ENCODE data around the gene FHDC1.

The FHDC1 gene

GRCh38 chr4:152967907-152968306 is 31.8 kb downstream of the FHDC1 start:
- H3K27ac ChIP-seq (ENCODE audit: low read depth, low read length) = no peak overlapping the region
- H3K27me3 ChIP-seq (ENCODE audit: control insufficient read depth in 5 of 5, insufficient read depth in 4 of 5, low read length in 5 of 5) = no peaks in the 10 kb centered on the region
- peaks cover 0 to 3% (median 0%) of the 10 kb centered on the region in 5 donors for H3K36me3 ChIP-seq (ENCODE audit: control insufficient read depth in 5 of 5, insufficient read depth in 5 of 5, low read length in 5 of 5)
- no peak overlapping the region for H3K9ac ChIP-seq (ENCODE audit: low read length in 5 of 5)
- H3K9me3 ChIP-seq (ENCODE audit: control insufficient read depth in 5 of 5, low read length in 5 of 5) = no peaks in the 10 kb centered on the region
- H3K4me3 ChIP-seq (ENCODE audit: low read depth in 1 of 5, low read length in 5 of 5) = no peak overlapping the region
- no peaks in the 10 kb centered on the region for H3K4me1 ChIP-seq (ENCODE audit: control insufficient read depth in 5 of 5, insufficient read depth in 5 of 5, low read length in 5 of 5)

GRCh38 chr4:152968806-152969394 is 32.8 kb downstream of the FHDC1 start:
- H3K27ac ChIP-seq (ENCODE audit: low read depth, low read length) = no peak overlapping the region

GRCh38 chr4:152970102-152970820 is 34.1 kb downstream of the FHDC1 start:
- H3K9ac ChIP-seq (ENCODE audit: low read length in 5 of 5) = no peak overlapping the region
- H3K27ac ChIP-seq (ENCODE audit: low read depth, low read length) = no peak overlapping the region
- H3K4me3 ChIP-seq (ENCODE audit: low read depth in 1 of 5, low read length in 5 of 5) = no peak overlapping the region
- no peaks in the 10 kb centered on the region for H3K27me3 ChIP-seq (ENCODE audit: control insufficient read depth in 5 of 5, insufficient read depth in 4 of 5, low read length in 5 of 5)
- H3K36me3 ChIP-seq (ENCODE audit: control insufficient read depth in 5 of 5, insufficient read depth in 5 of 5, low read length in 5 of 5) = peaks cover 0 to 3% (median 0%) of the 10 kb centered on the region in 5 donors
- peaks cover 0 to 2% (median 0%) of the 10 kb centered on the region in 5 donors for H3K4me1 ChIP-seq (ENCODE audit: control insufficient read depth in 5 of 5, insufficient read depth in 5 of 5, low read length in 5 of 5)
- no peaks in the 10 kb centered on the region for H3K9me3 ChIP-seq (ENCODE audit: control insufficient read depth in 5 of 5, low read length in 5 of 5)

More at GRCh38 chr4:152968806-152969394, 32.8 kb downstream of the FHDC1 start:
- no peaks in the 10 kb centered on the region for H3K9me3 ChIP-seq (ENCODE audit: control insufficient read depth in 5 of 5, low read length in 5 of 5)
- H3K4me1 ChIP-seq (ENCODE audit: control insufficient read depth in 5 of 5, insufficient read depth in 5 of 5, low read length in 5 of 5) = peaks cover 0 to 2% (median 0%) of the 10 kb centered on the region in 5 donors
- H3K9ac ChIP-seq (ENCODE audit: low read length in 5 of 5) = no peak overlapping the region
- H3K36me3 ChIP-seq (ENCODE audit: control insufficient read depth in 5 of 5, insufficient read depth in 5 of 5, low read length in 5 of 5) = peaks cover 0 to 3% (median 0%) of the 10 kb centered on the region in 5 donors
- no peaks in the 10 kb centered on the region for H3K27me3 ChIP-seq (ENCODE audit: control insufficient read depth in 5 of 5, insufficient read depth in 4 of 5, low read length in 5 of 5)
- no peak overlapping the region for H3K4me3 ChIP-seq (ENCODE audit: low read depth in 1 of 5, low read length in 5 of 5)

- Histone ChIP-seq H3K27ac (ENCODE audit: low read depth, low read length) (no peak overlapping the region), H3K4me1 (ENCODE audit: control insufficient read depth in 5 of 5, insufficient read depth in 5 of 5, low read length in 5 of 5) (peaks cover 0 to 2% (median 0%) of the 10 kb centered on the region in 5 donors), H3K9me3 (ENCODE audit: control insufficient read depth in 5 of 5, low read length in 5 of 5) (no peaks in the 10 kb centered on the region), H3K27me3 (ENCODE audit: control insufficient read depth in 5 of 5, insufficient read depth in 4 of 5, low read length in 5 of 5) (no peaks in the 10 kb centered on the region), H3K9ac (ENCODE audit: low read length in 5 of 5) (no peak overlapping the region), H3K36me3 (ENCODE audit: control insufficient read depth in 5 of 5, insufficient read depth in 5 of 5, low read length in 5 of 5) (peaks cover 0 to 3% (median 0%) of the 10 kb centered on the region in 5 donors), H3K4me3 (ENCODE audit: low read depth in 1 of 5, low read length in 5 of 5) (no peak overlapping the region)
These were observed 34.9 kb downstream of the FHDC1 start for GRCh38 chr4:152971053-152971452.

- Histone ChIP-seq H3K9me3 (ENCODE audit: control insufficient read depth in 5 of 5, low read length in 5 of 5) (no peaks in the 10 kb centered on the region), H3K27ac (ENCODE audit: low read depth, low read length) (no peak overlapping the region), H3K4me3 (ENCODE audit: low read depth in 1 of 5, low read length in 5 of 5) (no peak overlapping the region), H3K27me3 (ENCODE audit: control insufficient read depth in 5 of 5, insufficient read depth in 4 of 5, low read length in 5 of 5) (no peaks in the 10 kb centered on the region), H3K9ac (ENCODE audit: low read length in 5 of 5) (no peak overlapping the region), H3K4me1 (ENCODE audit: control insufficient read depth in 5 of 5, insufficient read depth in 5 of 5, low read length in 5 of 5) (peaks cover 0 to 2% (median 0%) of the 10 kb centered on the region in 5 donors), H3K36me3 (ENCODE audit: control insufficient read depth in 5 of 5, insufficient read depth in 5 of 5, low read length in 5 of 5) (peaks cover 0 to 3% (median 0%) of the 10 kb centered on the region in 5 donors)
These were observed 36.9 kb downstream of the FHDC1 start for GRCh38 chr4:152972821-152973628.

GRCh38 chr4:152973629-152974467 is 37.7 kb downstream of the FHDC1 start:
- Histone ChIP-seq H3K9me3 (ENCODE audit: control insufficient read depth in 5 of 5, low read length in 5 of 5) (no peaks in the 10 kb centered on the region), H3K4me1 (ENCODE audit: control insufficient read depth in 5 of 5, insufficient read depth in 5 of 5, low read length in 5 of 5) (peaks cover 0 to 2% (median 0%) of the 10 kb centered on the region in 5 donors), H3K9ac (ENCODE audit: low read length in 5 of 5) (no peak overlapping the region), H3K36me3 (ENCODE audit: control insufficient read depth in 5 of 5, insufficient read depth in 5 of 5, low read length in 5 of 5) (peaks cover 0 to 3% (median 0%) of the 10 kb centered on the region in 5 donors), H3K4me3 (ENCODE audit: low read depth in 1 of 5, low read length in 5 of 5) (no peak overlapping the region), H3K27me3 (ENCODE audit: control insufficient read depth in 5 of 5, insufficient read depth in 4 of 5, low read length in 5 of 5) (no peaks in the 10 kb centered on the region), H3K27ac (ENCODE audit: low read depth, low read length) (no peak overlapping the region)

GRCh38 chr4:152974468-152975379 is 38.6 kb downstream of the FHDC1 start:
- Histone ChIP-seq H3K4me3 (ENCODE audit: low read depth in 1 of 5, low read length in 5 of 5) (no peak overlapping the region), H3K9ac (ENCODE audit: low read length in 5 of 5) (no peak overlapping the region), H3K36me3 (ENCODE audit: control insufficient read depth in 5 of 5, insufficient read depth in 5 of 5, low read length in 5 of 5) (peaks cover 0 to 3% (median 0%) of the 10 kb centered on the region in 5 donors), H3K27ac (ENCODE audit: low read depth, low read length) (no peak overlapping the region), H3K4me1 (ENCODE audit: control insufficient read depth in 5 of 5, insufficient read depth in 5 of 5, low read length in 5 of 5) (peaks cover 0 to 2% (median 0%) of the 10 kb centered on the region in 5 donors), H3K9me3 (ENCODE audit: control insufficient read depth in 5 of 5, low read length in 5 of 5) (no peaks in the 10 kb centered on the region), H3K27me3 (ENCODE audit: control insufficient read depth in 5 of 5, insufficient read depth in 4 of 5, low read length in 5 of 5) (no peaks in the 10 kb centered on the region)

GRCh38 chr4:152975380-152976211 is 39.5 kb downstream of the FHDC1 start:
- Histone ChIP-seq H3K36me3 (ENCODE audit: control insufficient read depth in 5 of 5, insufficient read depth in 5 of 5, low read length in 5 of 5) (peaks cover 0 to 3% (median 0%) of the 10 kb centered on the region in 5 donors), H3K27me3 (ENCODE audit: control insufficient read depth in 5 of 5, insufficient read depth in 4 of 5, low read length in 5 of 5) (no peaks in the 10 kb centered on the region), H3K4me3 (ENCODE audit: low read depth in 1 of 5, low read length in 5 of 5) (no peak overlapping the region), H3K9me3 (ENCODE audit: control insufficient read depth in 5 of 5, low read length in 5 of 5) (no peaks in the 10 kb centered on the region), H3K4me1 (ENCODE audit: control insufficient read depth in 5 of 5, insufficient read depth in 5 of 5, low read length in 5 of 5) (peaks cover 0 to 2% (median 0%) of the 10 kb centered on the region in 5 donors), H3K27ac (ENCODE audit: low read depth, low read length) (no peak overlapping the region), H3K9ac (ENCODE audit: low read length in 5 of 5) (no peak overlapping the region)
